GM19463 (cell line): ENCODE results near the gene GMPR.

Experiments
- ATAC-seq: cut with Tn5 transposase; IDR thresholded peaks from one replicate; pipeline ENCODE4 v1.9.1; 2021; ENCODE audit warnings: mild to moderate bottlenecking, moderate library complexity; ENCODE audit not compliant: unreplicated experiment

The GMPR gene

DNA sequence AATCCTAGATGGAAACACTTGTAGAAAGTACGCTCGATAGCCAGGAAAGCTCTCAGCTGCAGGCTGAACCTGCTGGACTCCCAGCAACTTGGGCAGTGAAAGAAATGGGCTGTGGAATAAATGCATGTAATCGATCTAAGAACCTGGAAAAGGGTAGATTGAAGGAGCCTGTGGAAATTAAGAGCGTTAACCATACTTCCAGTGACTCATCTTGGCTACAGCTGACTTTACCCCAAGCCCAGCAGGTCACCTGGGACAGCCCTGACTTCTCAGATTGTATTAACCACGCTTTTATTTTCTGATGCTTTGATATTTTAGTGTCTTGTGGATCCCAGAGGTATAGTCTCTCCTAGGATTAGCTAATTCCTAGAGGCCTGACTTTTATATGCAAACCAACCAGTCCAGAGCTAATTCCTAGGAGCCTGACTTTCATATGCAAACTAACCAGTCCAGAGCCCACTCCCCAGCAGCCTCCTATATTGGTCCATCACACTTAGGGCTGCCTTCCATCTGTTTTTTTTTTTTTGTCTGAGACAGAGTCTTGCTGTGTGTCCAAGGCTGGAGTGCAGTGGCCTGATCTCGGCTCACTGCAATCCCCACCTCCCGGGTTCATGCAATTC is 86.3 kb downstream of the GMPR start:
- no peak for ATAC-seq

DNA sequence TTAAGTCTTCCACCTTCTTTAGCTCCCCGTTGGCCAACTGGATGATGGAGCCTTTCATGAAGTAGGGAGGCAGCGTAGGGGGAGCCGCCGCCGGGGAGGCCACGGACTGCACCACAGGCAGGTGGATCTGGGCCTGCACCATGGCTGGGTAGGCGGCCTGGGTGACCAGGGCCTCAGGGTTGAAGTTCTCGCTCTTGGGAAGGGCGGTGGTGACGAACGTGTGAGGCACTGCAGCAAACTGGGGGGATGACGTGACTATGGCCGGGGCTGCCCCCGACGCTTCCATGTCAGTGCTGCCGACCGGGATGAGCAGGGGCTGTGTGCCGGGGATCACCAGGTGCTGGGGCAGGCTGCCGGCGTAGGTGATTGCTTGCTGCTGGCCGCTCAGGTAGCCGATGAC is 88.1 kb downstream of the GMPR start:
- no peak for ATAC-seq

DNA sequence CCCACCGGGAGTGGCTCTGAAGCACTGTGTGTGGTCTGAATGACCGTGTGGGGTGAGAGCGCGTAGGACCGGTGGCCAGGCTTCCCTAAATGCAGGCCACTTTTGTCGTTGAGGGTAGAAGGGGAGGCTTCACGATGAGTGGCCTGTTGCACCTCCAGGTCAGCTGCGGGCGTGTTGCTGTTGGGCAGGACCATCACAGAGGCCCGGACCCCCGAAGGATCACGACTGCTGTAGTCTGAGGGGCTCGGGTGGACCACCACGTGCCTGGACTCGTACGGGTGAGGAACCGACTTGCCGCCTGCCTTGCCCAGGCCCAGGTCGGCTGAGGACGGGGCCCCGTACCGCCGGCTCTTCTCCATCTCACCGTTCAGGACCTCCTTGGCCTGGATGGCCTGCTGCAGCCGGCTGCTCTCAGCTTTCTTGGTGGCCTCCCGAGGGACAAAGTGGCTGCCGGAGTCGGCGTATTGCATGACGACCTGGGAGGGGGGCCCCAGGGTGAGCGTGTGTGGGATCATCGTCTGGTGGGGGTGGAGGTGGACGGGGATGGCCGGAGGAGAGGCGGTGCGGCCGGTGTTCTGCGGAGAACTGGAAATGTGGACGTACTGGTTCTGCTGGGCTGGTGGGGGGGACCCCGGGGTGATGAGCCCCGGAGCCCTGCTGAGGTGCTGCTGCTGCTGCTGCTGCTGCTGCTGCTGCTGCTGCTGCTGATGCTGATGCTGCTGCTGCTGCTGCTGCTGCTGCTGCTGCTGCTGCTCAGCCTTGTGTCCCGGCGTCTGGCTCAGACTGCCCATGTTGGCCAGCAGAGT is 88.8 kb downstream of the GMPR start:
- ATAC-seq = no peak

DNA sequence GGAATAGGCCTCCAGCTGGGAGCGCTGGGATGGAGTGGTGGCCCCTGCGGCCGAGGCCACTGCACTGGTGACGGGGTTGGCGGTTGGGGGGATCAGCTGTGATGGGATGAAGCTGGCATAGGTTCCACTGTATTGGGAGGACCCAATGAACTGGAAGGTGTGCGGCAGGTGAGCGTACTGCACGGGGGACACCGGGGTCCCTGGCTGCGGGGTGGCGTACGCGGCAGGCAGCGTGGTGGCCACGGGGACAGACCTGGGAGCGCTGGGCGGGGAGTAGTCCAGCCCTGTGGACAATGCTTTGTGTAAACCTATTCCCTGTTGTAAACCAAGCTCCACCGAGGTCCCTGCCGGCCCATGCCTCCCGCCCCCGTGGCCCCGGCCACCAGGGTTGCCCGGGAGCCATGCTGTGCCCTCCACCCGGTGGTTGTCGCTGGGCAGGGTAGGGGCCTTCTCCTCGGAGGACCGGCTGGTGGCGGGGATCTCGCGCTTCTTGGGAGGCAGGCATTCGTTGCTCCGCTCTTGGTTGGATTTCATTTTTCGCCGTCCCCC is 89.5 kb downstream of the GMPR start:
- no peak for ATAC-seq

DNA sequence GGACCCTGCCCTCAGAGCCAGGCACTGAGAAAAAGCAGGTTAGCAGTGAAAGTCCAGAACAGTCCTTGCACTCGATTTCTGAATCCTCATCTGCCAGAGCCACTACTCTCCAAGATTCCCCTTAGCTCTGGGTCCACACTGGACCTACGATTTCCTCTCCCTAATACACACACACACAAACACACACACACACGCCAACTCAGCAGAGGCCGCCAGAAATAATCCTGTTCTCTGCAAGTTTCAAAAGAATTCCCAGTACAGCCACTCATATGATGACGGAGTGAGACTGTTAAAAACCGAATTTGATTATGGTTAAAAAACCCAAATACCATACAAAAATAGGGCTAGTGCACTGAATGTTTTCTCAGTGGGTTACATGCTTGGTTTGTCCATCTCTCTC is 90.8 kb downstream of the GMPR start:
- ATAC-seq = peak; percentile 40

DNA sequence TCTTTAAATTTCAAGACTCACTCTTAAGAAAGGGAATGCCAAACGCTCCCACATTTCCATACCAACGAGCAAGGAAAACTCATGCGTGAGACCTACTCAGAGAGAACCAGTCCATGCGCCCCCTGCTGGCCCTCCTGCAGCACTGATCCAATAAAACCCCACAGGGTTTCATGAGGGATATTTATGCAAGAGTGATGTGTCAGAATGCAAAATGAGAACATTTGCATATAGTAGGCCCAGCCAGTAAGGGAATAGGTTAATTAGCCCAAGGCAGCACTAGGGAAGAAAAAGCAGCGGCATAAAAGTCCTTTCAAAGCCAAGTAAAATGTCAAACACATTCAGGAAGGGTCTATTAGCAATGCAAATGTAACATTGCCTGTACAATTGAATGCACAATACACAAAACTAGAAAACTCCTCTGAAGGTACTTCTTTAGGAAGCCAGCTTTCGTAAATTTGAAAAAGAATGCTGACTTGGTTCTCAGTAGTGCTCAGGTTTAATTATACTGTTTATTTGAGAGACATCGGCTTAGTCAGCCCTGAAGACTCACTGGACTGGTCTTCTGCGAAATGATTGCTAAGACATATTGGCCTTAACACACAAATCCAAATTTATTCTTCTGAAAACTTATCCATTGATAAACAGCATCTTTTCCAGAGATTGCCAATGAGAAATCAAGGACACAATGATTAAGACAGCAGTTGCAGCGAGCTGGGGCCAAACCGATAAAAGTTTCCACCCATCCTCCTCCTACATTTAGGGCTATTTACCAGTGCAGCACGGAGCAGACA is 93.2 kb downstream of the GMPR start:
- ATAC-seq = peak; percentile 43

DNA sequence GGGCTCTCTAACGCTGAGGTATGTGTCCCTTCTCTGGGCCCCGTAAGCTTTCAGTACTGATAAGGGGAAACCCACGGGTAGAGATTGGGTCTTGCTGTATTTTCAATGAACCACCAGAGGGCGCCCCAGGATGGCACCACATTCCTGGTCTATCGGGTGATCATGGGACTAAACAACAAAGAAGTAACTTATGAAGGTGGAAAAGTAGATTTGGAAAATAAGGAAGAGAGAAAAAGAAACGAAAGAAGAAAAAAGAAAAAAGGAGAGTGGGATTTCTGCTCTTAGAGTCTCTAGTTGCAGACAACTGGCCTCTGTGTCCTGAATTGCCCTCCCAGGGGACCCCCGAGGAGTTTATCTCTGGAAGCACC is 93.8 kb downstream of the GMPR start:
- ATAC-seq = peak; percentile 88

DNA sequence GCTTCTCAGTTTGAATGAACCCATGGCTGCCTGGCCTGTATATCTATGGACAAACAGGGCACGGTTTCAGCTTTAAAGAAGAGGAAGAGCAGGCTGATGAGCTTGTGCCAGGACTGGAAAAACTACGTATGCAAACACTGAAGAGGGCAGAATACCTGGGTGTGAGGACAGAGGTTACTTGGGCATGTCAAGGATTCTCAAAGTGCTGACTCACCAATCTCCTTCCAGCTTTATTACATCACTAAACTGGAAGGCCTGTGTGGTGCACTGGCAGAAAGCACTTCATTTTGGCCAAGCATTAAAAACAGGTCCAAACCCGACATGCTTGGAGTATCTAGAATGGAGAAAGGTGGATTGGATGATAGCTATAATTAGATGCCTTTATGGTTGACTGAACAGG is 95.2 kb downstream of the GMPR start:
- ATAC-seq = no peak

DNA sequence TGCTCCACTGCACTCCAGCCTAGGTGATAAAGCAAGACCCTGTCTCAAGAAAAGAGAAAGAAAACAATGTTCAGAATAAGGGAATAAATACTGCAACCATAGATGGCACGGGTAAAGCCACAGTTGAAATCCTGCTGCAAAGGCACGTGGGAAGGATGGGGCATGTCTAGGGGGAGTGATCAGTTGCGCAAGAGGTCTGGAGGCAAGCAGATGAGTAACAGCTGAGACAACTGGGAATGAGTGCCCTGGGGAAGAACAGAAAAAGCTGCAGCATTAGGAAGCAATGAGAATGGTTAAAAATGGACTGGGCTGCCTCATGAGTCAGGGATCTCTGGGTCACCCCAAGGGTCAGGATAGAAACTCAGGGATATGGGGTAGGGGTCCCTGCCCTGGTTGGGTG is 96.3 kb downstream of the GMPR start:
- ATAC-seq = no peak

DNA sequence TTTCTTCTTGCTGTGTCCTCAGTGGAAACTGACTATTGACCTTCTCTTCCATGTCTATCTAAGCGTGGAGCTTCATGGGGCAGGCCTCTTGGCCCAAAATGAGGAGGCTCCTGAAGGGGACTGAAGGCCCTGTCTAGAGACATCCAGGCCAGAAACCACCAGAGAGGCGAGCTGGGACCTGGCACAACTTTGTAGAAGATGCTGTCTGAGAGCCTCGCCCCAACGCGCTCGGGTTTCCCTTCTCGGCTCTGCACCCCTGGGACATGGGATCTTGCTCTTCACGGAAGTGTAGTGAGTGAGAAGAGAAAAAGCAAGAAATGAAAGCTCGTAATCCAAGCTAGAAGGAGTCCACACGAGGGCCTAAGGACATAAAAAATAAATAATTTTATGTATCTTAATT is 96.8 kb downstream of the GMPR start:
- ATAC-seq = no peak

DNA sequence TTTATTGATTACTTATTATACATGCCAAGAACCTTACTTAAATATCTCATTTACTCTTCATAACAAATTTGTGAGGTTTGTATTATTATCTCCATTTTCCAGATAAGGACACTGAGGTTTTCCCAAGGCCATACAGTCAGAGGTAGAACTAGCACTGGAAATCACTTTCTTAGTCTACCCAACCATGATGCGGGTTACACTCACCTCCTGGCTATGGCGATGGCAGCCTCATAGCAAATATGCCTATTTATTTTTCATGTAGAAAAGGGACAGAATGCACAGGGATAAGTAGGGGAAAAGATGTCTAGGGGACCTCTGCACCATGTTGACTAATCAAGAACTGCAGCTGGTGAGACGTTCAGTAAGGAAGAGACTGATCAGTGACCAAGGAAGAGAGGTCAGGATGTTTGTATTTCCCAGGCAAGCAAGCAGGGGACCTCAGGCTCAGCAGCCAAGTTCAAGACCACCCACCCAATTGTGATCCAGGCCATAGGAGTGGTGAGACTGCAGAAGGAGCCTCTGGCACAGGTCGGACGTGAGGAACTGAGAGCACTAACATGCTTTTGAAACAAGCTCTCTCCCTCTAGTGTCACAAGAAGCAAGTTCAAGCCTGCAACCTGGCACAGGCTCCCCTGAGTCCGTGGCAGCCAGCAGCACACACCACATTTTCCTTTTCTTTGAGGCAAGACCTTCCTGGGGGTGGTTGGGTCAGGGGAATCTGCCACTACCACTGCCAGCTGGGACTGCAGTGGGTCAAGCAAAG is 97.8 kb downstream of the GMPR start:
- no peak for ATAC-seq

DNA sequence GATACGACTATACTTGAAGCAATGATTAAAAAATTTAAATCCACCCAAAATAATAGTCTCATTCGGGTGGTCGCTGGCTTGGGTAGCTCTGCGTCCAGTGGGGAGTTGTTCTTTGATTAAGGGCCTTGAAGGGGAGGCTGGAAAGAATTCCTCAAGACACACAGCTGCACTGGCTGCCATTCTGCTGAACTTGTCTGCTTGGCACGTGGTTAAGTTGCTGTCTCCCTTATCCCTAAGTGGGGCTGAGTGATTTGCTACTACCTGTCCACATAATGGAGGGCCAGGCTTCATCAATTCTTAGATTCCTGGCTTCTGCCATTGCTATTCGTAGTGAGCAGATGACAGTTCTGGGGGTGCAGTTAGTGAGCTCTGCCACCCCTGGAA is 98.5 kb downstream of the GMPR start:
- ATAC-seq = no peak

DNA sequence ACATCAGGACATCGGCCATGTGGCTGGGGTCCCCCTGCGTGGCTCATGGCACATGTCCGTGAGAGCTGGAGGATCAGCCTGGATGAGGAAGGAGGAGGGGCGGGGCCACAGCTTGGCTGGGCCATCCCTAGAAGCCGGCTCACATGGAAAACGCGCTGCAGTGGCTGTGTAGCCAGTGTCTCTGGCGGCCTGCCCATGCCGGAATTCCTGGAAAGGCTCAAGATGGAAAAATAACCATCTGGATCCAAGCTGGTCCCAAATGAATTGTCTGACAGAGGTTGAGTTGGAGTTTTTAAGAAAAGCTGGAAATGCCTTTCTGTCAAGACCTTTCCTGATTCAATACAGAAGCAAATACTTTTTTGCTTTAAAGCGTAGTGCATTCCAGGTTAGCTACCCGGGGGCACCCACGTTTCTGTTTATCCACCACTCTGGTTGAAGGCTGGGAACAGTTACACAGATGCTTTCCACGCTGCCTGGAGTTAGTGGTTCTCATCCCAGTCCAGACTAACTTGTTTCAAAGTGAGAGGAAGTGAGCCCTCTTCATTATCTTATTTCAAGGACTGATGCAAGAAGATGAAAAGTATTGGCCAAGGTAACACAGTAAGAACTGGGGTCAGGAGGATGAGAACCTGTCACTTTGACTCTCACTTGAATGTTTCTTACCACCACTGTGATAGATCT is 99.0 kb downstream of the GMPR start:
- ATAC-seq = no peak

DNA sequence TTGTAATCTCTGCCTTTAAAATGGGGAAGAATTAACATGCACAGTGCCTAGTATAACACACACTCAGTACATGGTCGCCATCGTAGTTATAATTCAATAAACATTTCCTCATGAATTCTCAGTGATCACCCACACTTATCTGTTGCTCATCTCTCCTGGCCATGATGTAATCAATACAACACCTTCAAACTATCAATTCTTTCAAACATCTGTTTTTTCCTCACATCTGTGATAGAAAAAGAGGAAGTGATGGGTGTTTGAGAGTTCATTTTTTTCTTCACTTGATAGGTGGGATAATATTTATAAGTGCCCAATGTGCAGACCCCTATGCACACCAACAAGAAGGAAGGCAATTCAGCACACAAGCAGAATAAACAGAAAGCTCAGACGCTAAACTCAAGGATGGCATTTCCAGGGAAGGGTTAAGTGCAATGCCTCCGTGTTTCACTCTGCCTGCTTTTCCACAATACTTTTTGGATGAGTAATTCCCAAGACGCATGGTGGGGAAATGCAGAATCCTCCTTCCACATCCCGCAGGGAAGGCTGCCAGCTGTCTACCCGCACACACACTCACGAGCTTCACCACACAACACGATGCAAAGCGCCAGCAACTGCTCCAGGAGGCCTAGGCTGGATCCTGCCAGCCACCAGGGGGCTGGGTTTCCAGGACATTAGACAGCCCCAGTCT is 100.3 kb downstream of the GMPR start:
- no peak for ATAC-seq

DNA sequence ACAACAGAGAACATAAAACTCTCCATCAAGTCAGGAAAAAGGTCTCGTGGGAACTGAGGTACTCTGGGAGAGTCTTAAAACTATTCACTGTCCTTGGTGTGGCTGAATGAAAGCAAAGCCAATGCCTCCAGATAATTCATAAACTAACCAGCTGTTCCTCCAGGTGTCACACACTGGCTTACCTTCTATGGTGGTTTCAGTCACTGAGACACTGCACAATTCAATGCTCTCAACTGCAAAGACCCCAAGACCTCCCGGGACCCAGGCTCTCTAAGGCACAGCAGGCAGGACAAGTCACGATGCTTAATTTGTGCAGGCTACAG is 100.8 kb downstream of the GMPR start:
- no peak for ATAC-seq

DNA sequence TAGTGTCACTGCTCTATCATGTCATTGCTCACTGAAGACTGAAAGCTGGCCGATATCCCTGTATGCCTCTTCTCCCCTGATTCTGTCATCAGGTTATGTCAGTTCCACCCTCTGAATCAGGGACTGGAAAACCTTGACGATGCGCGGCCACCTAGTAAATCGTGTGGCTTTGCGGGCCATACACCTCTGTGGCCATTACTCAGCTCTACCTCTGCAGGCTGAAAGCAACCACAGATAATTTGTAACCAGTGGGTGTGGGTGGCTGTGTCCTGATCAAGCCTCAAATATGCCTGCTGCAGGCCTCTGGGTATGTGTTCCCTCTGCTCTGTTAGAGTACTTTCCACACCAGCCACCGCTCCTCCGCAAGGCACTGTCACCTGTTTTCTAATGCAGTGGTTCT is 105.2 kb downstream of the GMPR start:
- ATAC-seq = no peak

DNA sequence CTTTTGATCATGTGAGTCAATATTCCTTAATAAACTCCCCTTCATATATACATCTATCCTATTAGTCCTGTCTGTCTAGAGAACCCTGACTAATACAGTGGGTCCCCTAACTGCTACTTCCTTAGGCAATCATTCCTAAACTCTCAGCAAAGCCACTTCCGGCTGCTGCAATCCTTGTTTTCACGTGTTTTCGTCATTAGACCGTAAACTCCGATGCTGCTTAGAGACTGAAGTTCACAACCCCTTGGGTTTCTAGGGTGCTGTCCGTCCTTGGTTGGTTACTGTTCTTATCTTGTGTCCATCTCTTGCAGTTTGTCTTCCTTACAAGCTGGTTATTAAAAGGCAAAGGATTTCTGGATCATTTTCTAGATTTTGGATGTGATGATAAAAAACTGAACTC is 106.4 kb downstream of the GMPR start:
- no peak for ATAC-seq
